Gastroesophageal sphincter (tissue), 4 donors: Measurements from ENCODE around the gene DNAH7. TPM values are rescaled to one million over a fixed set of nuclear protein-coding genes. Genes with fewer than 3 reads are reported as not detected.

Experiments
- ATAC-seq: fragments of 150-250 bp; one replicate; pipeline ENCODE4 v1.9.1; 2016; ENCODE audit warnings: mild to moderate bottlenecking, moderate library complexity
- H3K27ac ChIP-seq, 4 donors: fragments of 200-600 bp; sonication (generic) in 3 of 4; 1 replicate in 3 of 4; 2 replicates in 1 of 4; pipeline ENCODE4 v1.5.1; 2016 to 2019
- H3K27me3 ChIP-seq: fragments of 200-600 bp; sonication (generic); one replicate; pipeline ENCODE4 v1.5.1; 2019
- H3K36me3 ChIP-seq, 2 donors: fragments of 200-600 bp; sonication (generic); one replicate each; pipeline ENCODE4 v1.5.1; 2019; ENCODE audit warnings: control low read depth in 1 of 2
- H3K4me1 ChIP-seq, 3 donors: fragments of 200-600 bp; sonication (generic); 1 replicate in 2 of 3; 2 replicates in 1 of 3; pipeline ENCODE4 v1.5.1; 2016 to 2019; ENCODE audit warnings: control low read depth in 2 of 3
- H3K4me3 ChIP-seq, 2 donors: fragments of 200-600 bp; sonication (generic); one replicate each; pipeline ENCODE4 v1.5.1; 2019; ENCODE audit warnings: mild to moderate bottlenecking in 1 of 2, moderate library complexity in 1 of 2
- H3K9me3 ChIP-seq, 3 donors: fragments of 200-600 bp; sonication (generic); one replicate each; pipeline ENCODE4 v1.5.1; 2017 to 2019; ENCODE audit warnings: control low read depth in 2 of 3
- CTCF ChIP-seq, 4 experiments: fragments of 200-600 bp in 2 of 4; fragments of 450-650 bp in 2 of 4; sonication (generic) in 1 of 4; IDR thresholded peaks; one replicate each; pipeline ENCODE4 v1.5.1; 2017 to 2019; ENCODE audit warnings: antibody characterized with exemption in 4 of 4, mild to moderate bottlenecking in 2 of 4, moderate library complexity in 2 of 4
- EP300 ChIP-seq: sonication (generic); formaldehyde crosslinking; IDR thresholded peaks from one replicate; pipeline ENCODE4 v1.6.1; 2017; ENCODE audit warnings: antibody characterized with exemption, mild to moderate bottlenecking
- POLR2A ChIP-seq, 2 donors: fragments of 450-650 bp; IDR thresholded peaks; one replicate each; pipeline ENCODE4 v1.6.1; 2017; ENCODE audit warnings: antibody characterized with exemption in 2 of 2, mild to moderate bottlenecking in 2 of 2, moderate library complexity in 1 of 2
- POLR2AphosphoS5 ChIP-seq: sonication (generic); formaldehyde crosslinking; IDR thresholded peaks from one replicate; pipeline ENCODE4 v1.6.1; 2017; ENCODE audit warnings: antibody characterized with exemption
- WGBS, 2 donors: methylation state at CpG; one replicate each; pipeline ENCODE4 v1.1.5; 2018; ENCODE audit warnings: low coverage in 1 of 2; 5-methylcytosine and 5-hydroxymethylcytosine counted together
- total RNA-seq, 4 donors: library from RNA; depleted of rRNA; stranded (reverse); fragments of >200 nt; gene quantifications; one replicate each; pipeline ENCODE4 v1.1.0, GENCODE V29; 2016

The DNAH7 gene
- total RNA-seq, 4 donors from 2014 or later = 0.40 to 1.3 (median 0.65) TPM

GRCh38 chr2:195820867-195821565 lies 247.6 kb downstream of the DNAH7 start:
- Histone ChIP-seq H3K4me3 (no peak overlapping the region), H3K27ac (no peak overlapping the region), H3K36me3 (no peaks in the 10 kb centered on the region), H3K4me1 (no peaks in the 10 kb centered on the region), H3K27me3 (no peaks in the 10 kb centered on the region), H3K9me3 (no peaks in the 10 kb centered on the region)
- TF ChIP-seq POLR2A (IDR thresholded peaks at IDR 0.05) = no peak
- TF ChIP-seq EP300 = no peak
- no peak for TF ChIP-seq POLR2AphosphoS5
- TF ChIP-seq CTCF (IDR thresholded peaks at IDR 0.05) = no peak
- WGBS, 2 donors = 97% methylated on average over 3 of the region's 3 CpGs
- ATAC-seq = no peak

DNA sequence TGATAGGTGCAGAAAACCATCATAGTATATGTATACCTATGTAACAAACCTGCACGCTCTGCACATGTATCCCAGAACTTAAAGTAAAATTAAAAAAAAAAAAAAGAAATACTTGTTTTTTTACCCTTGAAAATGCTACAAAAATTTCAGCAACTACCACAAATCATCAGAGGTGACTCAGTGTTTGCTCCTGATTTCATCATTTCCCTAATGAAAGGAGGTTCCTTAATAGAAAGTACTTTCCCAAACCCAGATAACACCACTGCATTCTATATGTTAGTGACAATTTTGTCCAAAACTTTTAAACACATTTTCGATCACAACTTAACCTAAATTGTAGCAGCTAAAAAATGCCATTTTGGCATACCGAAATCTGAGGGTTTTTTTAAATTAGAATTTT lies 248.3 kb downstream of the DNAH7 start:
- WGBS, 2 donors = 89 to 100% methylated on average over 3 of the region's 3 CpGs
- no peak overlapping the region for H3K4me3 ChIP-seq
- H3K27me3 ChIP-seq = no peaks in the 10 kb centered on the region
- no peaks in the 10 kb centered on the region for H3K36me3 ChIP-seq
- H3K4me1 ChIP-seq = no peaks in the 10 kb centered on the region
- TF ChIP-seq POLR2AphosphoS5 (no peak), POLR2A (IDR thresholded peaks at IDR 0.05) (no peak), CTCF (IDR thresholded peaks at IDR 0.05) (no peak), EP300 (no peak)
- no peak for ATAC-seq
- H3K9me3 ChIP-seq = no peaks in the 10 kb centered on the region
- H3K27ac ChIP-seq = no peak overlapping the region

GRCh38 chr2:195819276-195819675 lies 249.4 kb downstream of the DNAH7 start:
- Histone ChIP-seq H3K4me1 (no peaks in the 10 kb centered on the region), H3K27ac (no peak overlapping the region), H3K9me3 (no peaks in the 10 kb centered on the region), H3K4me3 (no peak overlapping the region), H3K36me3 (no peaks in the 10 kb centered on the region), H3K27me3 (no peaks in the 10 kb centered on the region)
- ATAC-seq = no peak
- no peak for TF ChIP-seq EP300
- no peak for TF ChIP-seq POLR2AphosphoS5
- no peak for TF ChIP-seq POLR2A (IDR thresholded peaks at IDR 0.05)
- TF ChIP-seq CTCF (IDR thresholded peaks at IDR 0.05) = no peak
- WGBS, 2 donors = 50 to 92% methylated on average over 1 of the region's 1 CpG

GRCh38 chr2:195818526-195818925 lies 250.1 kb downstream of the DNAH7 start:
- Histone ChIP-seq H3K36me3 (no peaks in the 10 kb centered on the region), H3K9me3 (no peaks in the 10 kb centered on the region), H3K27ac (no peak overlapping the region), H3K4me3 (no peak overlapping the region), H3K27me3 (no peaks in the 10 kb centered on the region), H3K4me1 (no peaks in the 10 kb centered on the region)
- WGBS, 2 donors = 75% methylated on average over 3 of the region's 3 CpGs
- no peak for ATAC-seq
- TF ChIP-seq POLR2A (IDR thresholded peaks at IDR 0.05) = no peak
- TF ChIP-seq POLR2AphosphoS5 = no peak

GRCh38 chr2:195818106-195818505 lies 250.5 kb downstream of the DNAH7 start:
- H3K4me1 ChIP-seq = no peaks in the 10 kb centered on the region

More at GRCh38 chr2:195818106-195818505, 250.5 kb downstream of the DNAH7 start:
- H3K4me3 ChIP-seq = no peak overlapping the region
- TF ChIP-seq EP300 (no peak), CTCF (IDR thresholded peaks at IDR 0.05) (no peak), POLR2AphosphoS5 (no peak), POLR2A (IDR thresholded peaks at IDR 0.05) (no peak)
- no peak for ATAC-seq
- no peaks in the 10 kb centered on the region for H3K27me3 ChIP-seq
- H3K9me3 ChIP-seq = no peaks in the 10 kb centered on the region
- no peaks in the 10 kb centered on the region for H3K36me3 ChIP-seq
- no peak overlapping the region for H3K27ac ChIP-seq
